NCI-H2227 (cell line): ENCODE results near the gene GNPDA2.

Experiments used
- DNase-seq: peaks from one replicate; lab custom pipeline; 2025; ENCODE audit not compliant: unreplicated experiment; lab: John Stamatoyannopoulos, UW

GNPDA2 gene

GRCh38 chr4:44684648-44685047 is 41.7 kb downstream of the GNPDA2 start:
- no peak for DNase-seq

DNA sequence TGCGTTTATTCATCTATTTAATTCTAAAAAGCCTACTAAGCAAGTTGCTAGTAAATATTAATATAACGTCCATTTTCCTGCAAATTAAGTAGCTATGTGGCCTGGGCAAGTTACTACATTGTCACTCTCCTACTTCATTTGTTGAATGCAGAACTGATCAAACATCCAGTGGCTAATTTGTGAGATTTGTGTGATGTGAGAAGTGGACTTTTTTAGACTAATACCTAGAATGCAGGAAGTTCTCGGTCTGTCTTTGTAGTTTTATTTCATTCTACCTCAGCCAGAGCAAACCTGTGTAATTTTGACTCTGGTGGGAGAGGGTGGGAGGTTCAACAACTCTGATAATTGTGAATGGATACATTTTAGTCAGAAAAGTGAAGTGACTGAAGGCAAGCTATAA is 47.3 kb downstream of the GNPDA2 start:
- DNase-seq, result no peak

DNA sequence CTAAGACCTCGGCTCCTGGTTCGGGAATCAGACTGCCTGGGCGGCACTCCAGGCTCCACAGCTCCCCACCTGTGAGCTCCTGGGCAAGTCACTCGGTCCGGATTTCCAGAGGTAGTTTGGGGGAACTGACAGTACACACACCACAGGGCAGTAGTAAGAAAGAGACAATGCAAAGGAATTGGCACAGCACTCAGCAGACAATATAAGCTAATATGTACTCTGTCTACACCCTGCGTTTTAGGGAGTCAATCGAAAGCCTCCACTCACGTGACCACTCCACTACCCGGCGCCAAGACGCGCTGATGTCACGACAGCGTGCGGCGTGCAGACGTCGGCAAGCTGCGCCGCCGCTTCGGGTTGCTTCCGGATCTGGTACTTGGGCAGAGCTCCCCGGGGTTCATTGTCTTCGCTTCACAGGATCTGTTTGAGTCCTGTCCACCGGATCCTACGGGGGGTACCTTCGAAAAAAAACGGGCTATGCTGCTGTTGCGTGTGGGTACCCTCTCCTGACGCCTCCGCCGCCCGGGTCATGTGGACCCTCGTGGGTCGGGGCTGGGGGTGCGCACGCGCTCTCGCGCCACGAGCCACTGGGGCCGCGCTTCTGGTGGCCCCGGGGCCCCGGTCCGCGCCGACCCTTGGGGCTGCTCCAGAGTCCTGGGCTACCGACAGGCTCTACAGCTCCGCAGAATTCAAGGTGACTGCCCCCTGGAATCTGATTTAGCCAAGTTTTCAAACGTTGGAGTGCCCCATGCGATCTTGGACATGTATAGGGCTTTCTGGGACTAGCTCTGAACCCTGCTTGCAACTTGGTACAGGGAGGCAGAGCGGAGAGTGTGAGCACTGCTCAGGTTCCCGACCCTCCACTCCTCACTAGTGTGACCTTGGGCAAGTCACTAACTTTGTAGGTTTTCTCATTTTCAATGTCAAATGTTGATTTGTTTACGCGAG is 48.0 kb downstream of the GNPDA2 start, which contains the start of gene GUF1:
TSS of gene GUF1 (plus strand) at position 327 of the 948 bp plus-strand sequence. CDS start at position 530, 203 bp downstream.
- DNase-seq, result peak; percentile 88

DNA sequence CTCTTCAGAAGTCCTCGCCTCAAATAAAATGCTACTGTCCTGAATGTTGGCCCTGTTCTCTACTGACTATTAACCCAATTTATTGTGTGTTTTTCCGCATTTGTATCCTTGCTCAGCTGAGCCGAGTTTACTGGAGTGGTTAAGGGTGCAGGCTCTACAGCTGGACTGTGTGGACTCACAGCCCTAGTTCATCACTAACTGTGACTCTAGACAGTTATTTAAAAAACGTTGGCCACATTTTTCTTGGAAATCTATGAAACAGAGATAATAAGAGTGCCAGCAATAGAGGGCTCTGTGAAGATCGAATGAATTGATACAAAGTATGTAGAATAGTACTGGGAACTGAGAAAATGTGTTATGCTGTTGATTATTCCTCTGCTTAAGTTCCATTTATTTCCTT is 51.0 kb downstream of the GNPDA2 start:
- no peak for DNase-seq

- DNase-seq, result no peak
Measured at GRCh38 chr4:44674471-44674870, 51.9 kb downstream of the GNPDA2 start.

DNA sequence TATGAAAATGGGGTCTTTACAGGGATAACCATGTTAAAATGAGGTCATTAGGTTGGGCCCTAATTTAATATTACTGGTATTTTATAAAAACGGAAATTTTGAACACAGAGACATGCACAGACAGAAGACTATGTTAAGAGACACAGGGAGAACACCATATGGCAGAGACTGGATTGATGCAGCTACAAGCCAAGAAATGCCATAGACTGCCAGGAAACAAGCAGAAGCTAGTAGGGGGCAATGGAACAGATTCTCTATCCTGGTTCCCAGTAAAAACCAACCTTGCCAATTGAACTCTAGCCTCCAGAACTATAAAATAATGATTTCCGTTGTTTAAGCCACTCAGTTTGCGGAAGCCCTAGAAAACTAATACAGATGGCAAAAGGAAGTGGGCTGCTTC is 54.7 kb downstream of the GNPDA2 start:
- no peak for DNase-seq

GRCh38 chr4:44670506-44671199 is 55.7 kb downstream of the GNPDA2 start:
- DNase-seq, result no peak

DNA sequence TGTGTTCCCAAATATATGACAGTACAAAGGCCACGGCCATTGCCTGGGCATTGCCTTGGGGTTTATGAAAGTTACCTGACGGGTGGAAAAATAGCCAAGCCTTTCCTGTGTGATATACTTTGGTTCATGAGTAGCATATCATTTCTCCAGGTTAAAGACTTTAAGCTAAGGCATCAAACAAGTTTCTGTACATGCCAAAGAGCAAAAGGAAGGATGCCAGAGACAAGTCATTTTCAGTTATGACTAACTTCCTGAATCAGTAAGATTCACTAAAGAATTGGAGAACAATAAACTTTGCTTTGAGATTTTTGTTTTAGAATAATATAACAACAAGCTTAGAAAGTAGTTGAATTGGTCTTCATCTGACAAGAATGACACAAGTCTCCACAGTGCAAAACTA is 57.8 kb downstream of the GNPDA2 start:
- no peak for DNase-seq

DNA sequence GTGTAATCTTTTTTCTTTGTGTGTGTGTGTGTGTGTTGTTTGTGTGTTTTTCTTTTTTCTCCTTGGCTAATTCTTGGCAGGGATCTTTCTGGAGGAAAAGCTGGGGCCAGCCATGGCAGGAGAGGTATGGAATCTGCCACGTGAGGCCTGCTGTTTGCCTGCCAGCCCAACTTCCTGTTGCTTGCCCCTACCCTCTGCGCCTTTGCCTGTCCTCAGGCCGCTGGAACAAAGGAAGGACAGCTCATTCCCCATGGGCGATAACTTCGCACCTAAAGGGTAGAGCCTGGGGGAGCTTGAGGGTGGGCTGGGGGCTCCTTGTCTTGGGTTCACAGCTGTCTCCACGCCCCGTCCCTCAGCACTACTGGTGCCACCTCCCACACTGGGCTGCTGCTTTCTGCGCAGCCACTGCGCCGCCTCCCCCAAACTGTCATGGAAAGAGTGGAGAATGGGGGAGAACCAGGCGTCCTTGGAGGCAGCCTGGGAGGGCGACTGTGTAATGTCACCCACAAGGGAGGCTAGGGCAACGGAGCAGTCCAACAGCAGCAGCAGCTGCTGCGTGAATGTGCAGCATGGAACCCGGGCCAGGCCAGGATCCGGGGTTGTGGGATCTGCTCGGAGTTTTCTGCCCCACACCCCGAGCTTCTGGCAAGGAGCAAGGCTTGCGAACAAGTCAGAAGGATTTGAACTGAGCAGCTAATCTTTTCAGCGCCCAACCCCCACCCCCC is 62.7 kb downstream of the GNPDA2 start:
- no peak for DNase-seq

DNA sequence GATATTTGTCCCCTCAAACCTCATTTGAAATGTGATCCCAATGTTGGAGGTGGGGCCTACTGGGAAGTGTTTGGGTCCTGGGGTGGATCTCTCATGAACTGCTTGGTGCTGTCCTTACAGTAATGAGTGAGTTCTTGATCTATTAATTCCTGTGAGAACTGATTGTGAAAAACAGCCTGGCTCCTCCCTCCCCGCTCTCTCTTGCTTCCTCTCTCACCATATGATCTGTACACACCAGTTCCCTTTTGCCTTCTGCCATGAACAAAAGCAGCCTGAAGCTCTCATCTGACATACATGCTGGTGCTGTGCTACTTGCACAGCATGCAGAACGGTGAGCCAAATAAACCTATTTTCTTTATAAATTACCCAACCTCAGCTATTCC is 63.7 kb downstream of the GNPDA2 start:
- no peak for DNase-seq

DNA sequence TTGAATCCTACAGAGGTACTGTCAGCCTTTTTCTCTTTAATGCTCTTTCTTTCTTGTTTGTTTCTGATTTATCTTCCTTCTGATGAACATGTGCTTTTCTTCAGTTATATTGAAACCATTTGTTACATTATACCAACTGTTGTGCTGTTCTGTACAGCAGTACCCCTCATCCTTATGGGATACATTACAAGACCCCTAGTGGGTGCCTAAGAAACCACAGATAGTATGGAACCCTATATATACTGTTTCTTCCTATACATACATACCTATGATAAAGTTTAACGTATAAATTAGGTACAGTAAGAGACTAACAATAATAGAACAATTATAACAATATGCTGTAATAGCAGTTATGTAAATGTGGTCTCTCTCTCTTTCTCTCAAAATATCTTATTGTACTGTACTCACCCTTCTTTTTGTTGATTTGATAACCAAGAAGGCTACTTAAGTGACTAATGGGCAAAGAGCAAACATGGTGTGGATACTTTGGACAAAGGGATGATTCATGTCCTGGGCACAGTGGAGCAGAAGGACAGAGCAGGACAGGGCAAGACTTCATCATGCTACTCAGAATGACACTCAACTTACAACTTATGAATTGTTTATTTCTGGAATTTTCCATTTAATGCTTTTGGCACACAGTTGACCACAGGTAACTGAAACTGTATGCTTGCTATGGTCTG is 64.3 kb downstream of the GNPDA2 start:
- DNase-seq, result no peak

- DNase-seq, result no peak
Measured at GRCh38 chr4:44660396-44660795, 66.0 kb downstream of the GNPDA2 start.

DNA sequence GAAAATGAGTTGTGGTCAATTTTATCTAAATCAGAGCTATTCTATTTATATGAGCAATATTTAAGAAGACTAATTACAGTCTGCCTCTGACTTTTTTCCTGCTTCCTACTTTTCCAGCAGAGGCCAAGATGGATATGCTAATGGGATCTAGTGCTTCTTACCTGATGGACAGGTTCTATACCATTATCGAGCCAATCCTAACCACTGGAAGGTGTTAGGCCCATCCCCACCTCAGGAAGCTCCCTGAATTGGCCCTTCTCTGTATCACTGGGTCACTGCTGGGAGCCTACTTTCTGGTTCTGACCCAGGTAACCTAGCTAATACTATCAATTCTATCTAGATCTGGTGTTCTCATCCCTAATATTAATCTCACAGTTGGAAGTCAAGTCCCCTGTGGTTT is 74.4 kb downstream of the GNPDA2 start:
- DNase-seq, result no peak
